Measurements from ENCODE around the gene GPC5.
"Not testable (repeated sequence)": the region's sequence is repeated elsewhere in the genome, so short reads cannot be mapped to it uniquely, and the experiment has no call there.

Gene GPC5

DNA sequence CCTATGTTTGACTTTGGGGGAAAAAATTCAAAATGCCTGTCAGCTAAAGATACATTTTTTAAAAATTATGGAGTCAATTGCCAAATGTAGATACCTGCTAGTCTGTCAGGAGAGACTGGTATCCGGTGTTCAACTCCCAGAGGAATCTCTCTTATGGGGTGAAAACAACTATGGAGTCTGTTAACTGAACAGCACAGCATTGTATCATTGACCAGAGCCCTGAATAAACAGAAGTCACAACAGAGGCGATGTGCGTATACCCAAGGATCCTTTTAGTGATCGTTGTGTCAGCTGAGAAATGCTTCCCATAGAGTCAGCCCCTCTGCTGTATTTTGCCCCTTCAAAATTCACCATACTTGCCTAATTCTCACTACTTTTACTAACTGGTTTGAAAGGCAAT is 257.3 kb downstream of the GPC5 start:
- no peak for TF ChIP-seq Cebpa-rat (IDR thresholded peaks at IDR 0.05)
- H3K9ac ChIP-seq = no peak overlapping the region

DNA sequence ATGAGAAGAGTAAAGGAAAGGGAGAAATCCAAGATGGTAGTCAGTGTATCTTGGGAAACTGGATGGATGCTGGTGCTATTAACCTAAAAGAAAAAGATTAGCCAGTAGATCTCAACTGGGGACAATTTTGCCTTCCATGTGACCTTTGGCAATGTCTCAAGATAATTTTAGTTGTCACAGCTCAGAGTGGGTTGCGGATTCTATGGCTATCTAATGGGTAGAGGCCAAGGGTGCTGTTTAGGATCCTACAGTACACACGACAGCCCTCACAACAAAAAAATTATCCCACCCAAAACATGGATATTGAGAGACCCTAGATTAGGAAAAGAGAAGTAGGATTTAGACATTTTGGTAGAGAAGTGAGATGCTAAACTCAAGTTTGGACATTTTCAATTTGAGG is 258.9 kb downstream of the GPC5 start:
- Histone ChIP-seq H3K27me3 (no peaks in the 10 kb centered on the region), H3K36me3 (no peaks in the 10 kb centered on the region), H4K20me1 (no peaks in the 10 kb centered on the region), H3K4me1 (no peaks in the 10 kb centered on the region), H3K9ac (no peak overlapping the region), H3K9me3 (no peaks in the 10 kb centered on the region), H3K4me3 (no peak overlapping the region), H3K4me2 (no peak overlapping the region), H3K27ac (no peak overlapping the region)
- no peak for TF ChIP-seq Cebpa-rat (IDR thresholded peaks at IDR 0.05)

More for the DNA sequence above, 257.3 kb downstream of the GPC5 start:
- Histone ChIP-seq H3K4me1 (no peaks in the 10 kb centered on the region), H3K27me3 (no peaks in the 10 kb centered on the region), H3K36me3 (no peaks in the 10 kb centered on the region), H3K9me3 (no peaks in the 10 kb centered on the region), H3K27ac (no peak overlapping the region), H4K20me1 (no peaks in the 10 kb centered on the region), H3K4me3 (no peak overlapping the region), H3K4me2 (no peak overlapping the region)

DNA sequence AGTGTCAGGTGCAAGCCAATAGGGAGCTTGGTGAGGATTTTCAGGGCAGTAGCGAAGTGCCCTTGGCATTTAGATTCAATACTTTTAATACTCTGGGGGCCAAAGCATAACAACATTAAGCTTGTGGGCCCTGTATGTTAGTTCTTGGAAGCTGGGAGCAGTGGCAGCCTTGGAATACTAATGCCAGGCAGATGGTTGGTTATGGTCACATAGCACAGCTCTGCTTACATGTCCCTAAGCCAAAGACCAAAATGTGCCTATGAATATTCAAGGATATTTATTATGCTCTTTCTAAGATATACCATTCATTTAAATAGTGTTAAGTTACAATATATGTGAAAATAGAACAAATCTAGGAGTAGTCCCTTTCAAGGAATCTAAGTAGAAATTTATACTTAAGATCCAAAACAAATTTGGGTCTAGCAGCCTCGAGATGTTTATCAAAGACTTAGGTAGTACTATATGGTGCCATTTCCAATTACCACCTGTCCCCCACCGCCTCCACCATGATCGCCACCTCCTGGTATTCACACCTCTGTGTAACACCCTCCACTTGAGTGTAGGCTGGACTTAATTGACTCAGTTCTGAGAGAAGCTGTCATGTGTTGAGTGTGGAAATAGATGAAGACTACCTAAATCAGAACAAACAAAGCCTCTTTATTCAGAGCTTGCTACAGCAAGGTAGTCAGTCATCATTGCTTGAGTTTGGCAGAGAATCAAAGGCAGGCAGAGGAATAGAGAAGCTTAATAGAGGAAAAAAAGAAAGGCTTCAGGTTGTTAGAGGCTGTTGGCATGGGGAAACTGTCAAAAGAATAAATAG is 261.0 kb downstream of the GPC5 start:
- Histone ChIP-seq H3K4me2 (no peak overlapping the region), H3K27ac (no peak overlapping the region), H3K9ac (no peak overlapping the region), H3K4me3 (no peak overlapping the region), H4K20me1 (no peaks in the 10 kb centered on the region), H3K36me3 (no peaks in the 10 kb centered on the region), H3K27me3 (no peaks in the 10 kb centered on the region), H3K4me1 (no peaks in the 10 kb centered on the region), H3K9me3 (no peaks in the 10 kb centered on the region)
- no peak for TF ChIP-seq Cebpa-rat (IDR thresholded peaks at IDR 0.05)

DNA sequence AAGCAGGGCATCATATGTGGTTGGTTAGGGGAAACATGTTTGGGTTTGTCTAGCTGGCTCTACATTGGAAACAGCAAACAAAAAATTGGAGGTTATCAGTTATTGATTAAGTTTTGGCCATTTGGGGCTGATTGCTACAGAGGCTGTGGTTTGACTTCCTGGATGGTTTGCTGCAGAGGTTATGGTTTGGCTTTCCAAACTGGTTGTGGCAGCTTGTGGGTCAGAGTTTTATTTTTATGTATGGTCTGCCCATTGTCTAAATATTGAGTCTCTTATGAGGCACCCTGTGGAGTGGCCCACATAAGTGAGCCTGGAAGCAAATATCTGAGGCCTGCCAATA is 261.6 kb downstream of the GPC5 start:
- Histone ChIP-seq H3K9ac (no peak overlapping the region), H3K36me3 (no peaks in the 10 kb centered on the region), H3K4me2 (no peak overlapping the region), H3K4me1 (no peaks in the 10 kb centered on the region), H3K27ac (no peak overlapping the region), H4K20me1 (no peaks in the 10 kb centered on the region), H3K27me3 (no peaks in the 10 kb centered on the region), H3K9me3 (no peaks in the 10 kb centered on the region), H3K4me3 (no peak overlapping the region)
- TF ChIP-seq Cebpa-rat (IDR thresholded peaks at IDR 0.05) = no peak

DNA sequence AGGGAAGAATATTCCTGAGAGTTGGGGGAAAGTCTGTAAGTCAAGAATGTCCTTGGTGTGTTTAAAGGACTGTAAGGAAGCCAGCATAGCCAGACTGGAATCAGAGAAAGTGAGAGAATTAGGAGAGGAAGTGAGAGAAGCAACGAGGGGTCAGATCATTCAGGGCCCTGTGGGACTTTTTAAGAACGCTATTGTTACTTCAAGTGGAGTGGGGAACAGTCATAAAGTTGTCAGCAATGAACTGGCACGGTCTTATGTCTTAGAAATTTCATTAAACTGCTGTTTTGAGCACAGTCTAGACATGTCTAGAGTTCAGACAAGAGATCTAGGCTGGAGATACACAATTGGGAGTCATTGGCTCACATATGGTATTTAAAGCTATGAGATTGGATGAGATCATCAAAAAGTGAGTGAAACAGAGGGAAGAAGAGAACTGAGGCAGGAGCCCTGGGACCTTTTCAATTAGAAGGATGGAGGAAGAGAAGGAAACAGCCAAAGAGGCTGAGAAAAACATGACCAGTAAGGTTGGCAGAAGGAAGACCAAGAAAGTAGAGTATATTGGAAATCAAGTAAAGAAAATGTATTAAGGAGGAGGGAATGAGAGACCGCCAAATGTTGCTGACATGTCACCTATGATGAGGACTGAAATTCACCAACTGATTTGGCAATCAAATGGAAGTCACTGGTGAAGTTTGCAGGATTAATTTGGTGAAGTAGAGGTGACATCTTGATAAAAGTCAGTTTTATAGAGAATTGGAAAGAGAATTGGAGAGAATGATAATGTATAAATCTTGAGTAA is 263.5 kb downstream of the GPC5 start:
- TF ChIP-seq Cebpa-rat (IDR thresholded peaks at IDR 0.05) = no peak

DNA sequence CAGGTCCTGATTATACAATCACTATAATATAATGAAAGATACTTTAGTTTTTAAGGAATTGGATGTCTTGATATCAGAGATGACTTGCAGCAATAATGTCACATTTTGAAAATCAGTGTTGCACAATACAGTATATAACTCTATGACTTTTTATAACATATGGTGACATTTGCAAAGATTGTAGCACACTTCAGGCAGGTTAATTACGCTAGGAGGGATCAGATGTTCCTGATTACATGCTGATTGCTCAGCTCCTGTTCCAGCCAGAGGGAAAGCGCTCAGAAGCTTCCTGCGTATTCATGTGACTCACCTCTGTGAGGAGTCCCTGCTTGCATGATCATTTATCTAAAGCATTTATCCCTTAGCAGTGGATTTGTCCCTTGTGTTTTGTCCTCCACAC is 265.6 kb downstream of the GPC5 start:
- H3K9me3 ChIP-seq = no peaks in the 10 kb centered on the region
- no peak for TF ChIP-seq Cebpa-rat (IDR thresholded peaks at IDR 0.05)
- H3K4me1 ChIP-seq = no peaks in the 10 kb centered on the region
- no peaks in the 10 kb centered on the region for H3K27me3 ChIP-seq
- H3K9ac ChIP-seq = no peak overlapping the region
- no peak overlapping the region for H3K4me2 ChIP-seq
- no peak overlapping the region for H3K27ac ChIP-seq
- H3K4me3 ChIP-seq = no peak overlapping the region
- H3K36me3 ChIP-seq = no peaks in the 10 kb centered on the region
- H4K20me1 ChIP-seq = no peaks in the 10 kb centered on the region

More for the DNA sequence above, 263.5 kb downstream of the GPC5 start:
- Histone ChIP-seq H3K4me3 (no peak overlapping the region), H3K9ac (no peak overlapping the region), H3K4me2 (no peak overlapping the region), H3K4me1 (no peaks in the 10 kb centered on the region), H3K27me3 (no peaks in the 10 kb centered on the region), H3K9me3 (no peaks in the 10 kb centered on the region), H4K20me1 (no peaks in the 10 kb centered on the region), H3K27ac (no peak overlapping the region), H3K36me3 (no peaks in the 10 kb centered on the region)

DNA sequence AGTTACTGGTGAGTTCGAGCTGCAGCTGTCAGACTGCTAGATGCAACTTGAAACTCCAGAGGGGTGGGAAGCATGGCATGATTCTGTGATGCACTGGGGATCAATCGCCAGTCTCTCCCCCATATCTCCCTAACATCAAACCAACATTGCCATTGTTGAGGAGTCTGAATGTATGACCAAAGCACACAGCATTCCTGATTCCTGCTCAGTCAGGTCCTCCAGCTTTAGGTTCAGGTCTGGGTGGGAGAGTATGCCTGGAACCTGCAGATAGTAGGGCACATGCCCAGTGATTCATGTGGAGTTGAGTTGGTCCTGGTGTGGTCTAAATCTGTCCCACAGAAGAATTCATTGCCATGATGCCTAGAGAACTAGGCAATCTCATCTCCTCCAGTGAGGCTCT is 269.1 kb downstream of the GPC5 start:
- no peak overlapping the region for H3K4me3 ChIP-seq
- no peak for TF ChIP-seq Cebpa-rat (IDR thresholded peaks at IDR 0.05)
- no peak overlapping the region for H3K27ac ChIP-seq

DNA sequence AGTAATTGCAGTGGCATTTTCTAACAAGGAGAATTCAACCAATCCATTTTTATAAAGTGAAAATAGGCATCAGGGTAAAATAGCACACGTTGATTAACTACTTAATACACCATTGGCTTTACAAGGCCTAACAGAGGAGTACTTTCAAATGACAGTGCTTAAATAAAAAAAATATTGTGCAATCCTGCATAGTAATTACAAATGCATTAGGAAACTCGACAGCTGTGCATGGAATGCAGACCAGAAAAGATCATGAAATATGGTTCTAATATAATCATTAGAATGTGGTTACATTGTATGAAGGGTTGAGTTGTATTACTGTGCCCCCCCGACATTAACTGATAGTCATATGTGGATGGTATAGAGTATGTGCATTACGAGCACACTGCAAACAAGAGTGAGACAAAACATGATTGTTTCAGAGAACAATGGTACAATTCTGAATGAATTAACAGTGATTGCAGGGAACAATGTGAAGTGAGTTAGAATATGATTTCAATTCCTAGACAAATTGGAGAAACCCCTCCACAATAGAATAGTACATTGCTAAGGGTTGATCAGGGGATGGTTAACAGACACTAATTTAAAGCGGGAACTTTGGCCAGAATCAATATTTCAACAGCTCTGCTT is 270.6 kb downstream of the GPC5 start:
- Histone ChIP-seq H3K9ac (no peak overlapping the region), H3K4me2 (no peak overlapping the region), H3K36me3 (no peaks in the 10 kb centered on the region), H3K4me3 (no peak overlapping the region), H3K4me1 (no peaks in the 10 kb centered on the region), H3K27ac (no peak overlapping the region), H3K27me3 (no peaks in the 10 kb centered on the region), H4K20me1 (no peaks in the 10 kb centered on the region), H3K9me3 (no peaks in the 10 kb centered on the region)
- TF ChIP-seq Cebpa-rat (IDR thresholded peaks at IDR 0.05) = no peak

More for the DNA sequence above, 269.1 kb downstream of the GPC5 start:
- Histone ChIP-seq H3K36me3 (no peaks in the 10 kb centered on the region), H3K27me3 (no peaks in the 10 kb centered on the region), H3K4me2 (no peak overlapping the region), H4K20me1 (no peaks in the 10 kb centered on the region), H3K4me1 (no peaks in the 10 kb centered on the region), H3K9ac (no peak overlapping the region), H3K9me3 (no peaks in the 10 kb centered on the region)

DNA sequence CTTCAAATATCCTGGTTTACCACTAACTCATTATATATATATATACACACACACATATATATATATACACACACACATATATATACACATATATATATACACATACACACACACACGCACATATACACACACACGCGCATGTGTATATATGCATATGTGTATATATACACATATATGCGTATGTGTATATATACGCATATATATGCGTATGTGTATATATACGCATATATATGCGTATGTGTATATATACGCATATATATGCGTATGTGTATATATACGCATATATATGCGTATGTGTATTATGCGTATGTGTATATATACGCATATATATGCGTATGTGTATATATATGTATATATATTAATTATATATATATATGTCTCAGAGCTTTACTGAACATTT is 275.9 kb downstream of the GPC5 start:
- not testable (repeated sequence) for H3K4me3 ChIP-seq

DNA sequence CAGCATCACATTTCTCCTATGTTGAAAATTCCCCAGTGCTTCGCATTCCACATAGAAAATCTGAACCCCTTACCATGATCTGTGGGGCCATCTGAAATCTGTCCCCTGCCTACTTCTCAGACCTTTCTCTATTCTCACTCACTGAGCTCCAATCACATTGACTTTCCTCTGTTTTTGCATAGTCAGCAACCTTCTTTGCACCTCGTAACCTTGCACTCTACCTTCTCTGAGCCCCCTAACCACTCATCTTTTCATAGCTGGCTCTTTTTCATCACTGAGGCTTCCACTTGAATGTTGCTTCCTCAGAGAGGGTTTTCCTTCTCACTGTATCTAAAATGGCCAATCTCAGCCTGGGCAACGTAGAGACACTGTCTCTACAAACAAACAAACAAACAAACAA is 286.3 kb downstream of the GPC5 start:
- no peak for TF ChIP-seq Cebpa-rat (IDR thresholded peaks at IDR 0.05)
- no peaks in the 10 kb centered on the region for H3K36me3 ChIP-seq
- H3K4me1 ChIP-seq = no peaks in the 10 kb centered on the region
- H3K9ac ChIP-seq = no peak overlapping the region
- H3K4me2 ChIP-seq = no peak overlapping the region
- H4K20me1 ChIP-seq = no peaks in the 10 kb centered on the region
- no peaks in the 10 kb centered on the region for H3K9me3 ChIP-seq
- no peak overlapping the region for H3K4me3 ChIP-seq
- H3K27ac ChIP-seq = no peak overlapping the region
- no peaks in the 10 kb centered on the region for H3K27me3 ChIP-seq

More for the DNA sequence above, 275.9 kb downstream of the GPC5 start:
- not testable (repeated sequence) for H3K4me1 ChIP-seq, H4K20me1 ChIP-seq, H3K9me3 ChIP-seq, H3K27ac ChIP-seq, H3K27me3 ChIP-seq, H3K9ac ChIP-seq, H3K36me3 ChIP-seq, H3K4me2 ChIP-seq
